ENCODE results near the gene SEMA3G.
A peak's percentile ranks its signal among the peaks of the same experiment; 100 is the strongest.

Gene SEMA3G

GRCh38 chr3:52428151-52429005, 16.5 kb downstream of the SEMA3G start:
- no peak overlapping the region for H3K27ac ChIP-seq
- H3K4me3 ChIP-seq, result no peak overlapping the region
- H3K36me3 ChIP-seq (ENCODE audit: insufficient read depth, low read length), result no peaks in the 10 kb centered on the region
- no peaks in the 10 kb centered on the region for H3K9me3 ChIP-seq (ENCODE audit: low read depth, low read length)
- no peak for DNase-seq (ENCODE audit: low read depth, low spot score)
- TF ChIP-seq POLR2AphosphoS5 (IDR thresholded peaks at IDR 0.05; ENCODE audit: borderline replicate concordance, low read depth, low read length) (no peak), FOXP2 (optimal IDR thresholded peaks at IDR 0.05; ENCODE audit: control extremely low read depth, extremely low read length, insufficient read depth) (no peak), EZH2 (IDR thresholded peaks at IDR 0.05) (no peak)
- no peak overlapping the region for H3K9ac ChIP-seq (ENCODE audit: insufficient read length)

- DNase-seq (ENCODE audit: low read depth, low spot score), result no peak
- Histone ChIP-seq H3K27ac (no peak overlapping the region), H3K36me3 (ENCODE audit: insufficient read depth, low read length) (no peaks in the 10 kb centered on the region), H3K9ac (ENCODE audit: insufficient read length) (no peak overlapping the region), H3K4me3 (no peak overlapping the region), H3K9me3 (ENCODE audit: low read depth, low read length) (no peaks in the 10 kb centered on the region)
- TF ChIP-seq POLR2AphosphoS5 (IDR thresholded peaks at IDR 0.05; ENCODE audit: borderline replicate concordance, low read depth, low read length), result no peak
- TF ChIP-seq FOXP2 (optimal IDR thresholded peaks at IDR 0.05; ENCODE audit: control extremely low read depth, extremely low read length, insufficient read depth), result no peak
- TF ChIP-seq EZH2 (IDR thresholded peaks at IDR 0.05), result no peak
Measured at GRCh38 chr3:52423173-52423572, 21.7 kb downstream of the SEMA3G start.

- H3K36me3 ChIP-seq (ENCODE audit: insufficient read depth, low read length), result no peaks in the 10 kb centered on the region
- no peaks in the 10 kb centered on the region for H3K9me3 ChIP-seq (ENCODE audit: low read depth, low read length)
- TF ChIP-seq EZH2 (IDR thresholded peaks at IDR 0.05) (no peak), POLR2AphosphoS5 (IDR thresholded peaks at IDR 0.05; ENCODE audit: borderline replicate concordance, low read depth, low read length) (no peak), FOXP2 (optimal IDR thresholded peaks at IDR 0.05; ENCODE audit: control extremely low read depth, extremely low read length, insufficient read depth) (no peak)
- H3K27ac ChIP-seq, result no peak overlapping the region
- H3K9ac ChIP-seq (ENCODE audit: insufficient read length), result no peak overlapping the region
- H3K4me3 ChIP-seq, result no peak overlapping the region
- DNase-seq (ENCODE audit: low read depth, low spot score), result no peak
Measured at GRCh38 chr3:52422669-52423068, 22.2 kb downstream of the SEMA3G start.

- H3K4me3 ChIP-seq, result no peak overlapping the region
- H3K36me3 ChIP-seq (ENCODE audit: insufficient read depth, low read length), result no peaks in the 10 kb centered on the region
- H3K27ac ChIP-seq, result no peak overlapping the region
- no peaks in the 10 kb centered on the region for H3K9me3 ChIP-seq (ENCODE audit: low read depth, low read length)
- DNase-seq (ENCODE audit: low read depth, low spot score), result no peak
- TF ChIP-seq EZH2 (IDR thresholded peaks at IDR 0.05), result no peak
- TF ChIP-seq FOXP2 (optimal IDR thresholded peaks at IDR 0.05; ENCODE audit: control extremely low read depth, extremely low read length, insufficient read depth), result no peak
- TF ChIP-seq POLR2AphosphoS5 (IDR thresholded peaks at IDR 0.05; ENCODE audit: borderline replicate concordance, low read depth, low read length), result no peak
- H3K9ac ChIP-seq (ENCODE audit: insufficient read length), result no peak overlapping the region
Measured at GRCh38 chr3:52420388-52420787, 24.5 kb downstream of the SEMA3G start.

GRCh38 chr3:52415800-52416199, 29.1 kb downstream of the SEMA3G start:
- Histone ChIP-seq H3K4me3 (no peak overlapping the region), H3K9me3 (ENCODE audit: low read depth, low read length) (no peaks in the 10 kb centered on the region), H3K9ac (ENCODE audit: insufficient read length) (no peak overlapping the region), H3K36me3 (ENCODE audit: insufficient read depth, low read length) (no peaks in the 10 kb centered on the region), H3K27ac (no peak overlapping the region)
- no peak for DNase-seq (ENCODE audit: low read depth, low spot score)
- TF ChIP-seq POLR2AphosphoS5 (IDR thresholded peaks at IDR 0.05; ENCODE audit: borderline replicate concordance, low read depth, low read length) (no peak), FOXP2 (optimal IDR thresholded peaks at IDR 0.05; ENCODE audit: control extremely low read depth, extremely low read length, insufficient read depth) (no peak), EZH2 (IDR thresholded peaks at IDR 0.05) (no peak)

- Histone ChIP-seq H3K36me3 (ENCODE audit: insufficient read depth, low read length) (peaks cover 4% of the 10 kb centered on the region; the same call in 1 of the 2 replicates), H3K9ac (ENCODE audit: insufficient read length) (no peak overlapping the region), H3K27ac (no peak overlapping the region), H3K4me3 (peak overlapping the region; percentile 83; the same call in 1 of the 2 replicates), H3K9me3 (ENCODE audit: low read depth, low read length) (no peaks in the 10 kb centered on the region)
- no peak for DNase-seq (ENCODE audit: low read depth, low spot score)
- TF ChIP-seq POLR2AphosphoS5 (IDR thresholded peaks at IDR 0.05; ENCODE audit: borderline replicate concordance, low read depth, low read length) (no peak), EZH2 (IDR thresholded peaks at IDR 0.05) (no peak), FOXP2 (optimal IDR thresholded peaks at IDR 0.05; ENCODE audit: control extremely low read depth, extremely low read length, insufficient read depth) (no peak)
Measured at GRCh38 chr3:52408466-52408865, 36.4 kb downstream of the SEMA3G start.

- H3K4me3 ChIP-seq, result no peak overlapping the region
- peaks cover 5% of the 10 kb centered on the region; the same call in 1 of the 2 replicates for H3K36me3 ChIP-seq (ENCODE audit: insufficient read depth, low read length)
- H3K9ac ChIP-seq (ENCODE audit: insufficient read length), result no peak overlapping the region
- H3K27ac ChIP-seq, result no peak overlapping the region
- H3K9me3 ChIP-seq (ENCODE audit: low read depth, low read length), result no peaks in the 10 kb centered on the region
- DNase-seq (ENCODE audit: low read depth, low spot score), result no peak
- TF ChIP-seq POLR2AphosphoS5 (IDR thresholded peaks at IDR 0.05; ENCODE audit: borderline replicate concordance, low read depth, low read length), result no peak
- no peak for TF ChIP-seq FOXP2 (optimal IDR thresholded peaks at IDR 0.05; ENCODE audit: control extremely low read depth, extremely low read length, insufficient read depth)
- no peak for TF ChIP-seq EZH2 (IDR thresholded peaks at IDR 0.05)
Measured at GRCh38 chr3:52407779-52408178, 37.1 kb downstream of the SEMA3G start.

- no peak for DNase-seq (ENCODE audit: low read depth, low spot score)
- H3K27ac ChIP-seq, result no peak overlapping the region
- TF ChIP-seq POLR2AphosphoS5 (IDR thresholded peaks at IDR 0.05; ENCODE audit: borderline replicate concordance, low read depth, low read length), result no peak
- no peak for TF ChIP-seq EZH2 (IDR thresholded peaks at IDR 0.05)
- TF ChIP-seq FOXP2 (optimal IDR thresholded peaks at IDR 0.05; ENCODE audit: control extremely low read depth, extremely low read length, insufficient read depth), result no peak
- peaks cover 6% of the 10 kb centered on the region; the same call in 1 of the 2 replicates for H3K36me3 ChIP-seq (ENCODE audit: insufficient read depth, low read length)
- no peaks in the 10 kb centered on the region for H3K9me3 ChIP-seq (ENCODE audit: low read depth, low read length)
- no peak overlapping the region for H3K4me3 ChIP-seq
- no peak overlapping the region for H3K9ac ChIP-seq (ENCODE audit: insufficient read length)
Measured at GRCh38 chr3:52406791-52407510, 38.0 kb downstream of the SEMA3G start.
